Measurements from ENCODE around the gene NIFK. TPM values are rescaled to one million over a fixed set of nuclear protein-coding genes. Genes with fewer than 3 reads are reported as not detected.
"Not testable (repeated sequence)": the region's sequence is repeated elsewhere in the genome, so short reads cannot be mapped to it uniquely, and the experiment has no call there.

NIFK gene
- total RNA-seq, 1 donor from 2014 or later: 50.7 TPM

DNA sequence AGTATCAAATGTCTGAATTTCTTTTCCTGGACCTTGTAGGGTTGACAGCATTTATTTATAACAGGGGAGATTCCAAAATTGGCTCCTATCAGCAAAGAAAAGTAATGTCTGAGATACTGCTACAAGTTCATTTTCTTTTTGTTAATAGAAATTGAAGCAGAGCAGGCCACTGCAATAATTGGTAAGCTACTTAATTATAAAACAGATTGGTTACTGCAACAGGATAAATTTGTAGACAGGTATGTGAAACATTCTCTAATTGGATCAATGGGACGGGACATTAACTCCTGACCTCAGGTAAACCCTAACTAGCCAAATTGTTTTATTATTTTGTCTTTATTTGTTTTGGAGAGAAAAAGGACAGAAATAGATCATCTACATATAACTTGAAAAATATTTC, 20.5 kb downstream of the NIFK start:
- no peaks in the 10 kb centered on the region for H3K36me3 Mint-ChIP-seq
- no peaks in the 10 kb centered on the region for H3K4me1 Mint-ChIP-seq
- H3K9me3 Mint-ChIP-seq: no peaks in the 10 kb centered on the region
- H3K4me3 Mint-ChIP-seq: no peak overlapping the region
- no peak for DNase-seq (ENCODE audit: low spot score in 2 of 2, unreplicated experiment in 2 of 2)
- H3K27me3 Mint-ChIP-seq (ENCODE audit: low read depth): peaks cover 3% of the 10 kb centered on the region
- TF ChIP-seq, protein P1, sequence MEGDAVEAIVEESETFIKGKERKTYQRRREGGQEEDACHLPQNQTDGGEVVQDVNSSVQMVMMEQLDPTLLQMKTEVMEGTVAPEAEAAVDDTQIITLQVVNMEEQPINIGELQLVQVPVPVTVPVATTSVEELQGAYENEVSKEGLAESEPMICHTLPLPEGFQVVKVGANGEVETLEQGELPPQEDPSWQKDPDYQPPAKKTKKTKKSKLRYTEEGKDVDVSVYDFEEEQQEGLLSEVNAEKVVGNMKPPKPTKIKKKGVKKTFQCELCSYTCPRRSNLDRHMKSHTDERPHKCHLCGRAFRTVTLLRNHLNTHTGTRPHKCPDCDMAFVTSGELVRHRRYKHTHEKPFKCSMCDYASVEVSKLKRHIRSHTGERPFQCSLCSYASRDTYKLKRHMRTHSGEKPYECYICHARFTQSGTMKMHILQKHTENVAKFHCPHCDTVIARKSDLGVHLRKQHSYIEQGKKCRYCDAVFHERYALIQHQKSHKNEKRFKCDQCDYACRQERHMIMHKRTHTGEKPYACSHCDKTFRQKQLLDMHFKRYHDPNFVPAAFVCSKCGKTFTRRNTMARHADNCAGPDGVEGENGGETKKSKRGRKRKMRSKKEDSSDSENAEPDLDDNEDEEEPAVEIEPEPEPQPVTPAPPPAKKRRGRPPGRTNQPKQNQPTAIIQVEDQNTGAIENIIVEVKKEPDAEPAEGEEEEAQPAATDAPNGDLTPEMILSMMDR (IDR thresholded peaks at IDR 0.05; ENCODE audit: unreplicated experiment): no peak
- H3K27ac Mint-ChIP-seq: no peak overlapping the region

DNA sequence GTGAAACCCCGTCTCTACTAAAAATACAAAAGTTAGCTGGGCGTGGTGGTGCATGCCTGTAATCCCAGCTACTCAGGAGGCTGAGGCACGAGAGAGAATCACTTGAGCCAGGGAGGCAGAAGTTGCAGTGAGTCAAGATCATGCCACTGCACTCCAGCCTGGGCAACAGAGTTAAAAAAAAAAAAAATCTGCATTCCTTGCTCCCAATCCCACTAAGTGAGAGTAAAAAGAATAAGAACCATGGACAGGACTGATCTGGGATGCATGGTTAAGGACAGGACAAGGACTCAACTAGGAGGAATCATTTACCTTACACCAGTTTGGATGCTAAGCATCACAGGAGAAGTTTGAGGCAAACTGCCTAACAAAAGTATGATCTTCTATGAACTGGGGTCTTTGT, 25.2 kb downstream of the NIFK start:
- not testable (repeated sequence) for H3K27ac Mint-ChIP-seq; H3K9me3 Mint-ChIP-seq; DNase-seq (ENCODE audit: low spot score in 2 of 2, unreplicated experiment in 2 of 2); H3K4me1 Mint-ChIP-seq; H3K27me3 Mint-ChIP-seq (ENCODE audit: low read depth); H3K36me3 Mint-ChIP-seq; H3K4me3 Mint-ChIP-seq

DNA sequence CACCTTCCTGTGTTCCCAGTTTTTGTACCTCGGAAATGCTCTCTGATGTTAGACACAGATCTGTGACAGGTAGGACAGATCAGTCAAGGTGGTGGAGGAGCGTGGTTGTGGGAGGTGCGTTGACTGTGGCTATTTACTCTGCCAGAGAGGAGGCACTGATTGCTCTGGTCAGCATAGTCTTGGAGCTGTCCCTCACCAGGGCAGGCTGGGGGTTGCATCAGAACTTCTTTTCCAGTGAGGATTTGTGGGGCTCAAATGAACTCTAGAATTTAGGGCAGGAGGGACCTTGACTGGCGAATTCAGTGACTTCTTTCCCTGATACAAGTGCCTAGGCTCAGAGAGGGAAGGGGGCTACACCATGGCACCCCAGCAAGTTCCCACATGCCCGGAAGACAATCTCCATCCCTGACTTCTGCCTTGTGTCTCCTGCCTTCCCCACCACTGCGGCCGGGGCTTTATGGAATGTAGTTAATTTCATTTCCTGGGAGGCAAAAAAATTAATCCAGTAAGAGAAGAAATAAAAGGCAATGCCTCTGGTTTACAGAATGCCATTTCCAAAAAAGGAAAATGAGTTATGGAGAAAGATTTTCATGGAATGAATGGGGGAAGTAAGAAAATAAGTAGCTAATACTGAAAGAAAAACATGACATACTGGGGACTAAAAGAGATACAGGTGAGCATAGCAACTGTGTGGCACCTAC, 26.1 kb downstream of the NIFK start:
- H3K27me3 Mint-ChIP-seq (ENCODE audit: low read depth): peaks cover 3% of the 10 kb centered on the region
- no peaks in the 10 kb centered on the region for H3K36me3 Mint-ChIP-seq
- TF ChIP-seq, protein P1 (IDR thresholded peaks at IDR 0.05; ENCODE audit: unreplicated experiment): no peak
- H3K27ac Mint-ChIP-seq: no peak overlapping the region
- no peaks in the 10 kb centered on the region for H3K9me3 Mint-ChIP-seq
- peaks cover 3% of the 10 kb centered on the region for H3K4me1 Mint-ChIP-seq
- DNase-seq (ENCODE audit: low spot score in 2 of 2, unreplicated experiment in 2 of 2): no peak
- no peak overlapping the region for H3K4me3 Mint-ChIP-seq

DNA sequence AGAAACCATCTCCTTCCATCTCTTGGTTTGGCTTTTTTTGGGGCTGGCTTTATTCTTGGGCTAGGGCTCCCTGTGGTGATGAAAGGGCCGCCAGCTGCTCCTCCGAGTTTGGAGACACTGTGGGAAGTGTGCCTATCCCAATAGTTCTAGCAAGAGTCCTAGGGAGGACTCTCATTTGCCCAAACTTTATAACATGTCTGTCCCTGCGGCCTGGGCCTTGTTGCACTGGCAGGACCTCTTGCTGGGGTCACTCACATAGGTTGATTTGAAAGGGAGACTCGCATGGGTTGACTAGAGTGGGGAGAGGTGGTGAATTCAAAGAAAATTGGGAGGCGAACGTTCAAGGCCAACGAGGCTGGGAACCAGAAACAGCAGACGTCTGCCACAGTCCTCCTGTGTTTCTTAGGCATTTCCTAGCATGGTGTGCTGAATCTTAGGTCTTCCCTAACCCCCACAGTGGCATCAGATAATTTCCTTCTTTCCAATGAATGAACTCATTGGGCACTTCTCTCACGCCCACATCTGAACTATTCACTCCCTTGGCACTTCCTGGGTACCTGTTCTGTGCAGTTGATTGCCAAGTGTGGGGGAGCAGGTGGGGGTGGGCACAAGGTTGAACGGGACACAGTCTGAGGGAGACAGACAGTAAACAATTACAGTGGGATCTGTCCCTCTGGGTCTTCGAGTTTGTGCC, 26.8 kb downstream of the NIFK start:
- no peaks in the 10 kb centered on the region for H3K9me3 Mint-ChIP-seq
- no peaks in the 10 kb centered on the region for H3K36me3 Mint-ChIP-seq
- no peak for DNase-seq (ENCODE audit: low spot score in 2 of 2, unreplicated experiment in 2 of 2)
- TF ChIP-seq, protein P1 (IDR thresholded peaks at IDR 0.05; ENCODE audit: unreplicated experiment): no peak
- peaks cover 3% of the 10 kb centered on the region for H3K4me1 Mint-ChIP-seq
- no peak overlapping the region for H3K27ac Mint-ChIP-seq
- peaks cover 3% of the 10 kb centered on the region for H3K27me3 Mint-ChIP-seq (ENCODE audit: low read depth)
- no peak overlapping the region for H3K4me3 Mint-ChIP-seq

DNA sequence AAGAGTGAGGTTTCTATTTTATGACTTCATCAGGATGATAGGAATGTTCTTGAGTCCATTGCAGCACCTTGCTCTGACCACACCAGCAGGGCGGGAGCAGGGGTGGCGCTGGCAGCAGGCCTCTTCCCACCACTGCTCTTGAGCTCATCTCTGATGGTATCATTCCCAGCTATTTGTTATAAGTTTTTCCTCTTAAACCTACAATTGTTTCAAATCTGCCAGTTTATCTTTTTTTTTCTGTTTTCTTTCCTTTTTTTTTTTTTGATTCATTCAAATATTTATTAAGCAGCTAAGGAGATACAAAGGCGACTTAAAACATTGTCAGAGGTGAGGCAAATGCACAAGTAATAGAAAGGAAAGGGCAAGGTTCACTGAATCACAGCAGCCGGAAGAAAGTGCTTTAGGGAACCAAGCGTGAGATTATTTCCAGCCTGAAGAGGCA, 28.7 kb downstream of the NIFK start:
- no peak for DNase-seq (ENCODE audit: low spot score in 2 of 2, unreplicated experiment in 2 of 2)
- H3K4me1 Mint-ChIP-seq: peaks cover 3% of the 10 kb centered on the region

More for the DNA sequence above, 28.7 kb downstream of the NIFK start:
- no peaks in the 10 kb centered on the region for H3K27me3 Mint-ChIP-seq (ENCODE audit: low read depth)
- H3K36me3 Mint-ChIP-seq: no peaks in the 10 kb centered on the region
- no peaks in the 10 kb centered on the region for H3K9me3 Mint-ChIP-seq
- no peak overlapping the region for H3K27ac Mint-ChIP-seq
- TF ChIP-seq, protein P1 (IDR thresholded peaks at IDR 0.05; ENCODE audit: unreplicated experiment): no peak
- no peak overlapping the region for H3K4me3 Mint-ChIP-seq

All from mesothelial cell of epicardium (in vitro differentiated cells).